Measurements from ENCODE around the gene SPEM3.
A peak's percentile ranks its signal among the peaks of the same experiment; 100 is the strongest.
"Not testable (repeated sequence)": the region's sequence is repeated elsewhere in the genome, so short reads cannot be mapped to it uniquely, and the experiment has no call there.

Gene SPEM3

DNA sequence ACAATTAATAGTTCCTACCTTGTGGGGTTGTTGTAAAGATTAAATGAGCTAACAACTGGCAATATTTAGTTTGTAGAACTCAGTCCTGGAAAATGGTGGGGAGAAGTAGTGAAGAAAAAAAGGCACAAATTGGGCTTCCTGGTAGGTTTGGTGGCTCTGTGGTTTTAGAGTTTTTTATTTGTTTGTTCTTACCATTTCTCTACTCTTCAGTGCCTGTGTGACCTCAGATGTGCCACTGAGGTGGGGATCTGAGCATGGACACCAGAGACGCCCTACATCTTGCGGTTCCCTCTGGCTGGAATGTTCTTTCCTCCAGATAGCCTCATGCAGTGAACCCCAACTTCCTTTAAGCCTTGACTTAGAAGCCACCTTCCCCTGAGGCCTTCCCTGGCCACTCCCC lies 43.1 kb downstream of the SPEM3 start:
- DNase-seq (ENCODE audit: low spot score): no peak

DNA sequence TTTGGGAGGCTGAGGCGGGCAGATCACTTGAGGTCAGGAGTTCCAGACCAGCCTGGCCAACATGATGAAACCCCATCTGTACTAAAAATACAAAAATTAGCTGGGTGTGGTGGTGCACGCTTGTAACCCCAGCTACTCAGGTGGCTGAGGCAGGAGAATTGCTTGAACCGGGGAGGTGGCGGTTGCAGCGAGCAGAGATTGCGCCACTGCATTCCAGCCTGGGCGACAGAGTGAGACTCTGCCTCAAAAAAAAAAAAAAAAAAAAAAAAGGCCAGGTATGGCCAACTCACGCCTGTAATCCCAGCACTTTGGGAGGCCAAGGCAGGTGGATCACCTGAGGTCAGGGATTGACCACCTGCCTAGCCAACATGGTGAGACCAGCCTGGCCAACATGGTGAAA lies 46.1 kb downstream of the SPEM3 start:
- not testable (repeated sequence) for DNase-seq (ENCODE audit: low spot score)

DNA sequence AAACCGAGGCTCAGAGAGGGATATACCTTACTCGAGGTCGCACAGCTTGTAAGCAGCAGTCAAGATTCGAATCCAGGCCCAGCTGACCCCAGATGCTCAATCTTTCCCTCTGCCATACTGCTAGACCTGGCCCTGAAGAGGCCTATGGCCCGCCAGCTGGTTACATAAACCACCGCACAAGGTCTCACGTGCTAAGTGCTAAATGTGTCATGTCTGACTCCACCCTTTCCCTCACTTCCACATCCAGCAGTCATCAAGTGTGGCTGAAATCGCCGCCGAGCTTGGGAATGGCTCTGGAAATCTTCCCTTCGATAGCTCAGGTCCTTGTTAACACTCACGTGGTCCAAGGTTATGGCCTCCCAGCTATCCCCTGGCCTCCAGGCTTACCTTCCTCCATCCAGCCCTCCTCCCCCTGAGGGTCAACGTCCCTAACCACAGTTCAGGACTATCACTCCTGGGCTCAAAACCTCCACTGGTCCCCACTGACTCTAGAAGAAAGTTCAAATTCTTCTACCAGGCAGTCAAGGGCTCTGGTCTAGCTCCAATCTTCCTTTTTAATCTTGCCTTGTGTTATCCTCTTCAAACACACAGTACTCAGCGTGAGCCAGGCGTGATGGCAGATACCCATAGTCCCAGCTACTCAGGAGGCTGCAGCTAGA lies 47.2 kb downstream of the SPEM3 start:
- no peak for DNase-seq (ENCODE audit: low spot score)

DNA sequence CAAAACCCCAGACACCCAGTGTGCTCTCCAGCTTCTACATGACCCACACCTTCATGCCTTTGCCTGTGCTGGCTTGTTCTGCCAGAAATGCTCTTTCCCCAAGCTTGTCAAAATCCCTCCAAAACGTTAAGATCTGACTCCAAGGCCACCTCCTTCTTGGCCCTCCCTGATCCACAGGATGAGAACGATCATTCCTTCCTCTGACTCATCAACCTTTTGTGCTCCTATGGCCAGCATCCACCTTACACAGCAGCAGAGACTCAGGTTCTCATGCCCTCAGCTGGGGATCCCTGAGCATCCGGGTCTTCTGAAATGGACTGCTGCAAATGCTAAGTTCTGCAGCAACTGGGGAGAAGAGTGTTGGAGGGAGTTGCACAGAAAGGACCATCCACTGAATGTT lies 47.8 kb downstream of the SPEM3 start:
- DNase-seq (ENCODE audit: low spot score): no peak

DNA sequence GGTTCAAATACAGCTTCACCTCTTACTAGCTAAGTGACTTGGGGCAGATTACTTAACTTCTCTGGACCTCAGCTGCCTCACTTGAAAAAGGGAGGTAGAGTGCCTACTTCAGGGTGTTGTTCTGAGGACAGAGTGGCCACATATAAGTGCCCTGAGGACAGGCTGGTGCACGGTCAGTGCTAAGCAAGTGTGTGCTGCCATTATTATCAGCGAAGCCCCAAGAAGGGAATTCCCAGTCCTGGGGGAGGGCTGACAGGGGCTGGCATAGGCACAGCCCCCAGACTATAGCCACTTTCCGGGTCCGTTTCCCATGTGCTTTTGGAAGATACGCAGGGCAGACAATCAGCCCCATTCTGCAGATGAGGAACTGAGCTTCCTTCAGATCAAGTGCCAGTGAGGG lies 48.3 kb downstream of the SPEM3 start:
- DNase-seq (ENCODE audit: low spot score): no peak

DNA sequence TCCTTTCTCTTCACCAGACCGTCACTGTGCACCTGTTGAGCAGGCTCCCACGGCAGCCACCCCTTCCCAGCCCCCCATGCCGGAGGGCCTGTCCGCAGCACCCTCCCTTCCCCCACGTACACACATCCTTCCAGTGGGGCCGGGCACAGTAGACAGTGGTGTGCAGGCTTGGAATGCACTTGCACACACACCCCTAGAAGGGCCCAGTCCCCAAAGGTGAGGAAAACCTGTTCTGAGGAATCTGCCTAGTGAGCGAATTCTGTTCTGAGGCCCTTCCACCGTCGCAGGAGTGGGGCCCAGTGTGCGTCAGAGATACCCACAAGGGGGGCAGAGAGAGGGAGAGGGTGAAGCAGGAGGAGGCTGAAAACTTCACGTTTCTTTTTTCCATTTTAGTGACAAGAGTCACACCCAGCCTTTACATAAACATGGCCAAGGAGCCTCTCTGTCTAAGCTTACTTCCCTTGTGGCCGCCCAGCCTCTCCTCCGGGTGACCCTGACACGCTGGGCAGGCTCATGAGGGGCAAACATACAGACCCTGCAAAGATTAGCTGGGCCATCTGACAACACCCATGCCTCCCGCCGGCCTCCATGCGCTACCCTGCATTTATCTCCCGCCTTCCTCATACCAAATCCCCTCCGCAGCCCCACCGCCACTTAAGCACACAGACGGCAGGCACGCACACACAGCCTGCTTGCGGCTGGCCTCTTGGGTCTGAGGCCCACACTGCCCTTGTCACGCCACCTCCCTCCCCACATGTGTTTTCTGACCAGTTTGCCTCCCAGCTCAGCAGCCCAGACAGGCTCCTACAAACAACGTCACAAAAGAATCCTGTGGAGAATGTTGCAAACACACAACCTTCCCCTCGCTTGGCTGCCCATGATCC lies 49.0 kb downstream of the SPEM3 start:
- peak; percentile 46 for DNase-seq (ENCODE audit: low spot score)

DNA sequence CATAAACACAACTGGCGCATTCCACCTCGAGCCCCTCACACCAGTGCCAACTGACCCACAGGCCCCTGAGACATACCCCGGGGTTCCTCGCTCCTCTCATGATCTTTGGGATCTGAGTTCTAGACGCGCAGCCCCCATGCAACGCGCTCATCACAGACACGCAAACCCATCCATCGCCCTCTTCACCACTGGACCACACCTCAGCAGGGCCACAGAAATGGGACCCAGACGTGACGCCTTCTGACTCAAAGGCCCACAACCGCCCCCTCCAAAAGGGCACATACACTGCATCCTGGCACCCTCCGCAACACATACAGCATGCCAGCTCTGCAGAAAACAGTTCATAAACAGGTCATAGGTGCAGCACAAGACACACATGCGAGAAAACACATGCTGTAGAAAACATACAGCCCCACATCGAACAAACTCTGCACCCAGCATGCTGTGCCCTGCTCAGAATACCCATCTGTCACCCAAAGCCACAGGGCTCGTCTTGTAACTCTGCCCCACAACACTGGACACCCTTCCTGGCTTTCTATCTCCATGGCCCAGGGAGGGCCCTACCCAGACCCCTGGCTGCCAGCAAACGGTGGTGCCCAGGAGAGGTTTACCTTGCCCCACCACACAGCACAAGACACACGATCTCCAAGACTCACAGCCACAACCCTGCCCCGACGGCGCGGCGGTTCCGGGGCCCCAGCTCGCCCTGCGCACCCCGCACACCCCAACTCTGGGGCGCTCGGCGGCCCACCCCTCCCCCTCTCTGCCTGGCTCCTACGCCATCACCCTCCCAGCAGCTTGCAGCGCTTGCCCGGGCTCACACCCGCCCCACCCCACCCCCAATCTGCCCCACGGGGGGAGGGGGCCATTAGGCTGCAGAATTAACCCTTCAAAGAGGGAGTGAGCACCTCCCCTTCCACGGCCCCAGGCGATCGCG lies 49.9 kb downstream of the SPEM3 start:
- DNase-seq (ENCODE audit: low spot score): peak; percentile 39

DNA sequence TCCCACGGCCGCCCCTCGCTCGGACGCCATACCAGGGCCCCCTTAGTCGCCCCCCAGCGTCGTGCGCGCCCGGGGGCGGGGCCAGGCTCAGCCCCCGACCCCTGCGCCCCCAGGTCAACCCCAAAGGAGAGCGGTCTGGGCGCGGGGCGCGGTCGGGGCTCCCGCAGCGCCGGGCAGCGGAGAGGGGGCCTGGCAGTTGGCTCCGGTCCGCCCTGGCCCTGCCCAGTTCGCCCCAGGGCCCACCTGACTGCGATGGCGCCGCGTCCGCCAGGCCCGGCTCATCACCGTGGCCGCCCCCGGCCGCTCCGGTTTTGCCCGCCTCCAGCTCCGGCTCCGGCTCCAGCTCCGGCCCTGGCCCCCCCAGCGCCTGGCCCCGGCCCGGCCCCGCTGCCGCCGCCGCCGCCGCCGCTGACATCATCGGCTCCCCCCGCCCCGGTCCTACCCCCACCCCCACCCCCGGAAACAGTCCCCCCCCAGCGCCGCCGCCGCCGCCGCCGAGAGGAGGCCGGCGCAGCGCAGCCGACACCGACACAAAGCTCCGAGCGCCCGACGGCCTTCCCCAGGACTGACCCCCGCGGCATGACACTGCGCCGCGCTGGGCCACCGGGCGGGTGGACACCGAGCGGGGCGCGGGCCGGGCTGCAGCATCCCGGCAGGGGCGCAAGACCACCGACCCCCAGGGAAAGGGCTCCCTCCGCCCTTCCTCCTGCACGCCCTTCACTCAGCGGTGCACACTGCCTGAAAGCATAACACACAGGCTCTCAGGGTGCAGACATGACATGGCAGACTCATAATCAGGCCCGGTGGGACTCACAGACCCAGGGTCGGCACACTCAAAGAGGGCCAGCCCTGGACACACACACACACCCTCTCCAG lies 50.8 kb downstream of the SPEM3 start, which contains the start of gene ZBTB4:
Gene ZBTB4, minus strand, starts transcription at position 419 of the 876 bp plus-strand sequence. CDS start 12,830 bp downstream, outside the sequence.
- DNase-seq (ENCODE audit: low spot score): peak; percentile 65

DNA sequence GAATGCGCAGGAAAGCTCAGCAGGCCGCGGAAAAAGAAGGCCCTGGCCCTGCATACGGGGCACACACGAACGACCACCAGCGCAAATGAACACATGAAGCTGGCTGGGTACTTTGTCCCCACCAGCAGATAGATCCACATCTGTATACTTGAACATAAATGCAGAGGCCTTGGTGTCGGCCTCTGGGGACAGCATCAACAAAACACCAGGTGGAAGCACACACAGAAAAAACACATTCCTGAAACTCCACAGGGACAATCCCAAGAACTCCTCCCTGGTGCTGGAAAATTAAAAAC lies 51.4 kb downstream of the SPEM3 start:
- DNase-seq (ENCODE audit: low spot score): no peak

DNA sequence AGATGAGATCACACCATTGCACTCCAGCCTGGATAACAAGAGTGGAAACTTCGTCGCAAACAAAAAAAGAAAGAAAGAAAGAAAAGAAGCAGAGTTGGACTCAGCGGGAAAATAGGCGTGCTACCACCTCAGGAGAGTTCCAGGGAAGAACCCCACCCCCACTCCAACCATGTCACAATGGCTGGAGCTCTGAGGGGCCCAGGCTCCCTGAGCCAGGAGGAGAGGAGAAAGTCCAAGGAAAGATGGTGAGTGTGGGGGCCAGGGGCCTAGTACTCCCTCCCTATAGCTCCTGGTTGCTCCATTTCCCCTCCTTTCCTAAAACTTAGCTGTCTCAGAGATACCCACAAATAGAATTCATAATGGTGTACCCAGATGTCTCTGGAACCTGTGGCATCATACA lies 52.6 kb downstream of the SPEM3 start, which contains the start of gene SLC35G6:
Gene SLC35G6, plus strand, starts transcription at position 172 of the 400 bp plus-strand sequence. Its CDS starts 71 bp downstream, at position 243.
- not testable (repeated sequence) for DNase-seq (ENCODE audit: low spot score)

DNA sequence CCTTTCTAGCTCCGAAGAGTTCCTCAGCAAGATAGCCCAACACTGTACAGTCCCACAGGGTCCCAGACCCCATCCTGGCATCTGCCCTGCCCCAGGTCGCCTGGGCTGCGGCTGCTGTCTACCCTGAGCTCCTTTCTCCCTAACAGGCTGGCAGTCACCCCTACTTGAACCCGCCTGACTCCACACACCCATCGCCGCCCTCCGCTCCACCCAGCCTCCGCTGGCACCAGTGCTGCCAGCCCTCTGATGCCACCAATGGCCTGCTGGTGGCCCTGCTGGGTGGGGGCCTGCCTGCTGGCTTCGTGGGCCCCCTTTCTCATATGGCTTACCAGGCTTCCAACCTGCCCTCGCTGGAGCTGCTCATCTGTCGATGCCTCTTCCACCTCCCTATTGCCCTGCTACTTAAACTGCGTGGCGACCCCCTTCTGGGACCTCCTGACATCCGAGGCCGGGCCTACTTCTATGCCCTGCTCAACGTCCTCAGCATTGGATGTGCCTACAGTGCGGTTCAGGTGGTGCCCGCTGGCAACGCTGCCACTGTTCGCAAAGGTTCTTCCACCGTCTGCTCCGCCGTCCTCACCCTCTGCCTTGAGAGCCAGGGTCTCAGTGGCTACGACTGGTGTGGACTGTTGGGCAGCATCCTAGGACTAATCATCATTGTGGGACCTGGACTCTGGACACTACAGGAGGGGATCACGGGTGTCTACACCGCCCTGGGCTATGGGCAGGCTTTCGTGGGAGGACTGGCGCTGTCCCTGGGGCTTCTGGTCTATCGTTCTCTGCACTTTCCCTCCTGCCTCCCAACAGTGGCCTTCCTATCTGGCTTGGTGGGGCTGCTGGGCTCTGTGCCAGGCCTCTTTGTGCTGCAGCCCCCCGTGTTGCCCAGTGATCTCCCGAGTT lies 53.4 kb downstream of the SPEM3 start:
- DNase-seq (ENCODE audit: low spot score): not testable (repeated sequence)
